C4-2B (cell line): ENCODE measurements around the gene STMND1.

Experiments
- H3K27ac ChIP-seq: fragments of 450-650 bp; 2 replicates; pipeline ENCODE4 v1.5.1; 2017
- CTCF ChIP-seq: fragments of 450-650 bp; conservative IDR thresholded peaks from 2 replicates; pipeline ENCODE4 v1.5.1; 2017; ENCODE audit warnings: mild to moderate bottlenecking
- ZFX ChIP-seq: fragments of 450-650 bp; IDR thresholded peaks from 2 replicates; pipeline ENCODE4 v1.6.1; 2017

STMND1 gene

GRCh38 chr6:17178754-17179529 lies 77.1 kb downstream of the STMND1 start:
- no peak for TF ChIP-seq ZFX
- no peak for TF ChIP-seq CTCF
- no peak overlapping the region for H3K27ac ChIP-seq

GRCh38 chr6:17179530-17180073 lies 77.8 kb downstream of the STMND1 start:
- no peak overlapping the region for H3K27ac ChIP-seq
- TF ChIP-seq ZFX (no peak), CTCF (no peak)
